OCI-M2 (cell line): Measurements from ENCODE around the gene IGFBP4.

Experiments used
- DNase-seq: peaks from one replicate; lab custom pipeline; 2025; ENCODE audit not compliant: unreplicated experiment; lab: John Stamatoyannopoulos, UW

IGFBP4 gene

DNA sequence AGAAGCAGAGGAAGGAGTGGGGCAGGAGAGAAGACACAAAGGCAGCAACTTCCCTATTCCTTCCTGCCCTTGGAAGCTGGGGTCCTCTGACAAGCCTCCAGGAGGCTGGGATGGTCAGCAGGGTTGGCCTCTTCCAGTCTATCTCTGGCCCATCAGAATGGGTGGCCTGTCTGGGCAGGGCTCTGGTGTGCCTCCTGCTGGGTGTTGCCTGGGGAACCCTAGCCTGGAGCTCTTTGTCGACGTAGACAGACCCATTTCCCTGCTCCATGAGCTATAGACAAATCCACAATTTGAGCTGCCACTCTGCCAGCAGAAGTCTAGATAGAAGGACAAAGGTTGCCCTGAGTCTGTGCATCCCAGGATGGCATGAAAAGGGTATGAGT lies 11.4 kb downstream of the IGFBP4 start:
- DNase-seq = no peak

DNA sequence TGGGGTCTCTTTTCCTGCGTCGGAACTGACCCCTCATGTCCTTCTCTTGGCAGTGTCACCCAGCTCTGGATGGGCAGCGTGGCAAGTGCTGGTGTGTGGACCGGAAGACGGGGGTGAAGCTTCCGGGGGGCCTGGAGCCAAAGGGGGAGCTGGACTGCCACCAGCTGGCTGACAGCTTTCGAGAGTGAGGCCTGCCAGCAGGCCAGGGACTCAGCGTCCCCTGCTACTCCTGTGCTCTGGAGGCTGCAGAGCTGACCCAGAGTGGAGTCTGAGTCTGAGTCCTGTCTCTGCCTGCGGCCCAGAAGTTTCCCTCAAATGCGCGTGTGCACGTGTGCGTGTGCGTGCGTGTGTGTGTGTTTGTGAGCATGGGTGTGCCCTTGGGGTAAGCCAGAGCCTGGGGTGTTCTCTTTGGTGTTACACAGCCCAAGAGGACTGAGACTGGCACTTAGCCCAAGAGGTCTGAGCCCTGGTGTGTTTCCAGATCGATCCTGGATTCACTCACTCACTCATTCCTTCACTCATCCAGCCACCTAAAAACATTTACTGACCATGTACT lies 13.2 kb downstream of the IGFBP4 start:
- no peak for DNase-seq

- DNase-seq = no peak
These were observed 14.1 kb downstream of the IGFBP4 start for GRCh38 chr17:40457369-40457768.

DNA sequence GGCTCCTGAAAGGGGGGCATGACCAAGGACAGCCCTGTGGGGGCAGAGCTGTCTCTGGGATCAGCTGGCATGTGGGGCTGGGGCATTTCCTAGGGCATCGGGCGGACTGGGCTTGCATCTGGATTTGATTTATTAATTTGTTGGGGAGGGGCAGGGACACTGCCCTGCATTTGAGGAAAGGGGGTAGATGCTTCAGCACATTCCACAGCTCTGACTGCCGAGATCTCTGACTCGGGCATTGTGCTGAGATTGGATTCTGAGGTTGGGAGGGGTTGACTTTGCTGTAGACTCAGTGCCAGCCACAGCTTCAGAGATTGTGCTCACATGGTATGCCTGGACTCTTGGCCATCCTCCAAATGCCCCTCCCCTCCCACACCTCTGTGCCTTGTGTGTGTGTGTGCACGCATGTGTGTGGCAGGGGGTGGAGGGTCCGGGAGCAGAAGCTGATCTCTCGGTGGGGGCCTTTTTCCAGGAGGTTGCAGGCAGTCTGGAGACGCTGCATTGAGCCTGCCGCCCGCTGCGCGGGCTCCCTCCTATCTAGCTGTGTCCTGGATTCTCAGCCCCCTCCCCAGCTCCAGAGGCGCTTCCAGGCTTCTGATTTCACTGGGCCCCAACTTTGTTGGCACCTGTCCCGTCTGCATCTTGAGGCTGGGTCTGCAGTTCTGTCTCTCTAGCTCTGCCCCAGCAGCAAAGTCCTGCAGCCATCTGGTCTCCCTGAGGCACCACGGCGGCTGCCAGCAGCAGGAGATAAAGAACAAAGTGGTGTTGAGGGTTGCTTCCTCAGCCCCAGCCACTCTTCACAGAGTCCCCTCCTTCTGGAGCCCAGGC lies 14.9 kb downstream of the IGFBP4 start:
- no peak for DNase-seq

DNA sequence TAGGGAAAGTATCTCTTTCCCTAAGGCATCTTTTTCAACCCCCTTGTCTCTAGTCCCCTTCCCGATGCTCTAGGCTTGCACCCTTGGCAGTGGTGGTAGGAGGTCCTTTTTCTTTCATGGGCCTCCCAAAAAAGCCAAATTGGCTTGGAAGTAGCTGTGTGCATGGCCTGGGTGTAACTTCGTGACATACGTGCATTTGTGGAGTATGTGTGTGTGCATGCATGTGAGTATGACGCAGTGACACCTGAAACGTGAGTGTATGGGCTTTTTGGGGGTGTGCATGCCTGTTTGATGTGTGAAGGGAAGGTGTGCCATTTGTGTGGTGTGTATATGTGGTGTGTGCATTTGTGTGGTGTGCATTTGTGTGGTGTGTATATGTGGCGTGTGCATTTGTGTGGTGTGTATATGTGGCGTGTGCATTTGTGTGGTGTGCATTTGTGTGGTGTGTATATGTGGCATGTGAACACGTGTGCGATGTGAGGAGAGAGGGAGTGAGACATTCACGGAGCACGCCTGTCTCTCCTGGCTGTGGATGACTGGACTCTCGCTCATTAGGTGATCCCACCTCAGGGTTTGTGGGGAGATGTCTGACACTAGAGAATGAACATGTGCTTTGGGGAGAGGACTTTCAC lies 15.7 kb downstream of the IGFBP4 start:
- no peak for DNase-seq

- DNase-seq = no peak
These were observed 16.7 kb downstream of the IGFBP4 start for GRCh38 chr17:40459636-40460603.

DNA sequence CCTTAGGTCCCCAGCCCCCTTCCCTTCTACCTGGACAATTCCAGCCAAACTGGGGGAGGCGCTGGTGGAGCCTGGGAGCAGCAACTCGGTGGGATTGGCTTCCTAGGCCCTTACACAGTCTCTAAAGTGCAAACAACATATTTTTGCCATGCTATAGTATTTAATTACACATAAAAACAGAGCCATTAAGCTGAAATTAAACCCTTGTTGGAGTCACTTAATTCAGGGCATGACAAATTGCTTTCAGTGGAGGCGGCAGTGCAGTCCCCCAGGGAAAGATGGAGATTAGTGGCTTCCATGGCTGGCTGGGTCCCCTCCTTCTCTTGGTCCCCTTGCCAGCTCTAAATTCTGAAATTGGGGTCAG lies 17.3 kb downstream of the IGFBP4 start:
- DNase-seq = no peak

- DNase-seq = no peak
These were observed 17.9 kb downstream of the IGFBP4 start for GRCh38 chr17:40460968-40461731.

- DNase-seq = no peak
These were observed 18.6 kb downstream of the IGFBP4 start for GRCh38 chr17:40461732-40462342.

DNA sequence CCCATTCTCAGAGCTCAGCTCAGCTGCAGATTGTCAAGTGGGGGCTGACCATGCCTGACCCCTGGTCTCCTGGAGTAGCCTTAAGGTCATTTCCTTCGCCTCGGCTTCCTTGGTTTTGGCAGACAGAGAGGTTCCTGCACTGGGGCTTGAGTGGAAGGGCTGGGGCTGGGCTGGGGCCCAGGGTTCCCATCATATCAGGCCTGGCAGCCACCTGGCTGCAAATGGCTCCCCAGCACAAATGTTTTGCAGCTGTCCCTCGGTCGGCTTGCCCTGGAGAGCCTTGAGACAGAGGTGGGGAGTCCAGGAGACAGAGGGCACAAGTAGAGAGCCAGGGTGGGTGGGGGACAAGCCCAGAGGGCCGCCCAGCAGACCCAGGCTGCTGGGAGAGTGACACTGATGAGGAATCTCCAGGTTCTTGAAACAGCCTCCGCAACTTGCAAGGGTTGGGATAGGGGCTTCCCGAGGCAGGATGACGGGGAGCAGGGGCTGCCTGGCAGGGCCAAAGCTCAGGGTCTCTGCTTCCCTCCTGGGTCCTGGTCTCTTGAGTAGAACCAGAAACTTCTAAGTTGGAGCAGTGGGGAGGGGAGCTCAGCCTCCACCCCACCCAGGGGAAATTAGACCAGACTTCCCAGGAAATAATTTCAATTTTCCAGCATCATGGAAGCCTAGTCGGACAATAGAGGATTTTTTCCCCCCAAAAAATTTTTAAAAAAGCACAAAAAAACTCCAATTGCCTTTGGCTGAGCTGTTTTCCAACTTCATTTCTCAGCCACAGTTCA lies 19.3 kb downstream of the IGFBP4 start:
- DNase-seq = no peak

DNA sequence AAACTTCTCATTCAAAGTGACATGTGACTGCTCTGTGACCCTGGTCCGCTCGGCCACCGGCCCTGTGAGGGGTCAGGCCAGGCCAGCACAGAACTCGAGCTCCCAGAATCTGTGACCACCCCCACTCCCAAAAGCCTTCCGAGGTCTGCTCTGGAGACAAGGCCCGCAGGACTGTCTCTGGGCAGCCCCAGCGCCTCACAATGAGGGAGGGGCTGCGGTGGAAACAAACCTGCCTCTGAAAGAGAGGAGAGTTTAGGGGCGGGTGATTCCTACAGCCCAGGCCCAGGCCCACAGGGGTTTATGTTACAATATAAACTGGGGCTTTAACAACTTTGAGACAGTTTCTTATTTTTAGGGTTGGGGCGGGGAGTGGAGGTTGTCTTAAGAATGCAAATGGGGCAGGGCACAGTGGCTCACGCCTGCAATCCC lies 19.9 kb downstream of the IGFBP4 start:
- DNase-seq = no peak

GRCh38 chr17:40464392-40464855 lies 21.2 kb downstream of the IGFBP4 start:
- DNase-seq = no peak

- no peak for DNase-seq
These were observed 23.2 kb downstream of the IGFBP4 start for GRCh38 chr17:40466298-40466971.

DNA sequence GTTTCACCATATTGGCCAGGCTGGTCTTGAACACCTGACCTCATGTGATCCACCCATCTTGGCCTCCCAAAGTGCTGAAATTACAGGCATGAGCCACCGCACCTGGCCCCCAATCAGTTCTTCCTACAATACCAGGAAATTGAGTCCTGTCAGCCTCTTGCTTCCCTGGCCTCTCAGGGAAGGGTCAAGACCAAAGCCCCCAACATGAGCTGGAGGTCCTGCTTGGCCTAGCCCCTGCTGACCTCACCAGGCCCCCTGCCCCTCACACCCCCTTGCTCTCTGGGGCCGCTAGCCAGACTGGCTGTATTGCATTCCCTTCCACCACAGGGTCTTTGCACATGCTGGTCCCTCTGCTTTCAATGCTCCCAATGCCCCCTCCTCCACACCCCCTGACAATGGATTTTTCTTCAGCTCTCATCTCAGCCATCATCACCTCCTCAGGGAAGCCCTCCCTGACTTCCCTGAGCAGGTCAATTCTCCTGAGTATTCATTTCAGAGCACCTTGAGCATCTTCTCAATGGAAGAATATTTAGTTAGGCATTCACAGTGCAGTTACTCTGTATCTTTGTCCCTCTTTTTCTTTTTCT lies 24.1 kb downstream of the IGFBP4 start:
- no peak for DNase-seq

GRCh38 chr17:40468560-40468959 lies 25.3 kb downstream of the IGFBP4 start:
- no peak for DNase-seq

GRCh38 chr17:40469805-40470675 lies 26.8 kb downstream of the IGFBP4 start:
- DNase-seq = no peak
